HL-60/S4 (cell line): ENCODE measurements around the gene HLA-DOA.

Experiments
- in situ Hi-C: fragments of 300-500 bp; cut with MboI; formaldehyde crosslinking; loops from 2 replicates; pipeline ENCODE4 v1.14.3; 2022; ENCODE audit warnings: low sequenced_read_pairs

The HLA-DOA gene

DNA sequence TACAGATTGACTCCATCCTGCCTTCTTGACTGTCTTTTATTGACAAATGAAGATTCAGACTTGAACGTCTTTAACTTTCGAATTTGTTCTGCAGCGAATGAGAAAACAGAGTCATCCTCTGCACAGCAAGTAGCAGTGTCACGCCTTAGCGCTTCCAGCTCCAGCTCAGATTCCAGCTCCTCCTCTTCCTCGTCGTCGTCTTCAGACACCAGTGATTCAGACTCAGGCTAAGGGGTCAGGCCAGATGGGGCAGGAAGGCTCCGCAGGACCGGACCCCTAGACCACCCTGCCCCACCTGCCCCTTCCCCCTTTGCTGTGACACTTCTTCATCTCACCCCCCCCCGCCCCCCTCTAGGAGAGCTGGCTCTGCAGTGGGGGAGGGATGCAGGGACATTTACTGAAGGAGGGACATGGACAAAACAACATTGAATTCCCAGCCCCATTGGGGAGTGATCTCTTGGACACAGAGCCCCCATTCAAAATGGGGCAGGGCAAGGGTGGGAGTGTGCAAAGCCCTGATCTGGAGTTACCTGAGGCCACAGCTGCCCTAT is 28.8 kb downstream of the HLA-DOA start:
- in situ Hi-C loops, result no loop called here

DNA sequence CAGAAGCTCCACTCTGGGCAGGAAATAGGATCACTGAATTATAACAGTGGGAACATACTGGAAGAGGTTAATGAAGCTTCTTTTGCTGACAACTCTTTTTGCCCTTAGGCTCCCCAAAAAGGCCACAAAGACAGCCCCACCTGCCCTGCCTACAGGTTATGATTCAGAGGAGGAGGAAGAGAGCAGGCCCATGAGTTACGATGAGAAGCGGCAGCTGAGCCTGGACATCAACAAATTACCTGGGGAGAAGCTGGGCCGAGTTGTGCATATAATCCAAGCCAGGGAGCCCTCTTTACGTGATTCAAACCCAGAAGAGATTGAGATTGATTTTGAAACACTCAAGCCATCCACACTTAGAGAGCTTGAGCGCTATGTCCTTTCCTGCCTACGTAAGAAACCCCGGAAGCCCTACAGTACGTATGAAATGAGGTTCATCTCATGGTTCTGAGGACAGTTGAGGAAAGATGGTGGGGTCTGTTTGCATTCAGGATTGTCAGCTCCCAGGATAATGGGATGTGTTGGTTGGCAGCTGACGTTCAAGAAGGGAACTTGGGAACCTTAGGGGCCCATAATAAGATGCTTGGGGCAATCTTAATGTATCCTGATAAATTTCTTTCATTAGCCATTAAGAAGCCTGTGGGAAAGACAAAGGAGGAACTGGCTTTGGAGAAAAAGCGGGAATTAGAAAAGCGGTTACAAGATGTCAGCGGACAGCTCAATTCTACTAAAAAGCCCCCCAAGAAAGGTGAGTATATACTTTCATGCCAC is 29.5 kb downstream of the HLA-DOA start:
- in situ Hi-C loops, result loop anchor here (5.0 kb wide), 1 partner anchor 83 kb away; no protein-coding TSS in a partner anchor

DNA sequence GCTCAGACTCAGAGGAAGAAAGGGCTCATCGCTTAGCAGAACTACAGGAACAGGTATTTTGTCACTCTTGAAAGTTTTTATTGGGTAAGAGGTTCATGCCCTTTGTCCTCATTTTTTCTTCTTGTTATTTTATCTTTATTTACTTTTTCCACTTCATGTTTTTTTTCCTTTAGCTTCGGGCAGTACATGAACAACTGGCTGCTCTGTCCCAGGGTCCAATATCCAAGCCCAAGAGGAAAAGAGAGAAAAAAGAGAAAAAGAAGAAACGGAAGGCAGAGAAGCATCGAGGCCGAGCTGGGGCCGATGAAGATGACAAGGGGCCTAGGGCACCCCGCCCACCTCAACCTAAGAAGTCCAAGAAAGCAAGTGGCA is 31.5 kb downstream of the HLA-DOA start:
- in situ Hi-C loops, result loop anchor here (5.0 kb wide), 1 partner anchor 81 kb away; no protein-coding TSS in a partner anchor

DNA sequence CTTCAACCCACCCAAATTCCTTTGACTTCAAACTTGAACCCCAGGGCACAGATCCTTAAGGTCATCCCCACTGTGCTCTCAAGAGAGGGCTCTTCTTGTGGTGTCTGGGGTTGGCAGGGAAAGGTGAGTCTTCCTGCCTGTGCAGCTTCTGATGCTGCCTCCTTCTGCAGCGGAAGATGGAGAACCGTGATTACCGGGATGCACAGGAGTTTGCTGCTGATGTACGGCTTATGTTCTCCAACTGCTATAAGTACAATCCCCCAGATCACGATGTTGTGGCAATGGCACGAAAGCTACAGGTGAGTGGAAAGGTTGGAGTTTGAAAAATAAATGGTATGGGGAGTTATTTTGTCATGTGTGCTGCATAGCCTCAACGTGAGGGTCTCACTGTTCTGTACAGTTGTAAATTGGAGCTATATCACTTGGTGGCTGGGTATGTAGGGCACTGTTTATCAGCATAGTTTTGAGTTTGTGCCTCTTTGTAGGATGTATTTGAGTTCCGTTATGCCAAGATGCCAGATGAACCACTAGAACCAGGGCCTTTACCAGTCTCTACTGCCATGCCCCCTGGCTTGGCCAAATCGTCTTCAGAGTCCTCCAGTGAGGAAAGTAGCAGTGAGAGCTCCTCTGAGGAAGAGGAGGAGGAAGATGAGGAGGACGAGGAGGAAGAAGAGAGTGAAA is 32.0 kb downstream of the HLA-DOA start:
- in situ Hi-C loops, result loop anchor here (5.0 kb wide), 1 partner anchor 80 kb away; no protein-coding TSS in a partner anchor

DNA sequence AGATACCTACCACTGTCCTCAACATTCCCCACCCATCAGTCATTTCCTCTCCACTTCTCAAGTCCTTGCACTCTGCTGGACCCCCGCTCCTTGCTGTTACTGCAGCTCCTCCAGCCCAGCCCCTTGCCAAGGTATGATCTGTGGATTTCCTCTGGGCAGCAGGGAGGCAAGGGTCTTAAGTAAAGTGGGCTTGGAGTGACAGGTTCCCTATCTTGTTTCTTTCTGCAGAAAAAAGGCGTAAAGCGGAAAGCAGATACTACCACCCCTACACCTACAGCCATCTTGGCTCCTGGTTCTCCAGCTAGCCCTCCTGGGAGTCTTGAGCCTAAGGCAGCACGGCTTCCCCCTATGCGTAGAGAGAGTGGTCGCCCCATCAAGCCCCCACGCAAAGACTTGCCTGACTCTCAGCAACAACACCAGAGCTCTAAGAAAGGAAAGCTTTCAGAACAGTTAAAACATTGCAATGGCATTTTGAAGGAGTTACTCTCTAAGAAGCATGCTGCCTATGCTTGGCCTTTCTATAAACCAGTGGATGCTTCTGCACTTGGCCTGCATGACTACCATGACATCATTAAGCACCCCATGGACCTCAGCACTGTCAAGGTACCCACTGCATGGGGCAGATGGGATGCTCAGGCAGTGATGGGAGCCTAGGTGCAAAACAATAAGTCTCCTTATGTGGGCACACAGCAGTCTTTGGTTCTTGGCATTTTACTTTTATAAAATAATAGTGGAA is 32.9 kb downstream of the HLA-DOA start:
- in situ Hi-C loops, result loop anchor here (5.0 kb wide), 1 partner anchor 79 kb away; no protein-coding TSS in a partner anchor

DNA sequence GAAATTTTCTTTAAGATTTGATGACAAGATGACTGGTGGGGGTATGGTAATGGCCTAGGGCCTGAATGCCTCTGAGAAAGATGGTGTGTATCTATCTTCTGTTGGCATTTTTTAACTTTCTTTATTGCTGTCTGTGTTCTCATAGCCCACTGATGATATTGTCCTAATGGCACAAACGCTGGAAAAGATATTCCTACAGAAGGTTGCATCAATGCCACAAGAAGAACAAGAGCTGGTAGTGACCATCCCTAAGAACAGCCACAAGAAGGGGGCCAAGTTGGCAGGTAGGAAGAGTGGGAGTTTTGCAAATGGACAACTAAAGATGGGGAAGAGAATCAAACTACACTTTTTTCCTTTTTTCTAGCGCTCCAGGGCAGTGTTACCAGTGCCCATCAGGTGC is 33.5 kb downstream of the HLA-DOA start:
- in situ Hi-C loops, result loop anchor here (5.0 kb wide), 1 partner anchor 79 kb away; no protein-coding TSS in a partner anchor

DNA sequence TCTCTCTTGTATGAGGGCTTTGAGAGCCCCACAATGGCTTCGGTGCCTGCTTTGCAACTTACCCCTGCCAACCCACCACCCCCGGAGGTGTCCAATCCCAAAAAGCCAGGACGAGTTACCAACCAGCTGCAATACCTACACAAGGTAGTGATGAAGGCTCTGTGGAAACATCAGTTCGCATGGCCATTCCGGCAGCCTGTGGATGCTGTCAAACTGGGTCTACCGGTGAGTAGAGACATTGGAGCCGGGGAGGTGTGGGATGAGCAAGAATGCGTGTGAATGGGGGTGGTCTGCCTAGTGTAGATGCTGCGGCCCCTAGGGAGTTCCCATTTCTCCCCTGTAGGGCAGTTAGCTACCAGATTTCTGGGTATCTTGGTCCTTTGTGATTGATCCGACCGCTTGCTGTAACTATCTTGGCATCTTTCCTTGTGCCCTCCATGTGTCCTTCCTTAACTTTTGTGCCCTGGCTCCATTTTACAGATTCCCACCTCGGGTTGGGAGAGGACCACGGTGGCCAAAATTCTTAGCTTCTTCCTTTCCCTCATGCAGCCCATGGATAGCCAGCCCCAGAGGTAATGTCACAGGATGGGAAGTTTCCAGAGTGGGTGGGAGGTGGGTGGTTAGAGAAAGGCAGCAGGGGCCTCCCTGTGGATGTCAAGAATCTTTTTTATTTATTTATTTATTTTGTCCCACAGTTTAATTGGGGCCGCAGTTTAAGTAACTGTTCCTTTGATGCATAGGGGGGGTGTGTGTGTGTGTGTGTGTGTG is 34.7 kb downstream of the HLA-DOA start:
- in situ Hi-C loops, result loop anchor here (5.0 kb wide), 1 partner anchor 77 kb away; no protein-coding TSS in a partner anchor

DNA sequence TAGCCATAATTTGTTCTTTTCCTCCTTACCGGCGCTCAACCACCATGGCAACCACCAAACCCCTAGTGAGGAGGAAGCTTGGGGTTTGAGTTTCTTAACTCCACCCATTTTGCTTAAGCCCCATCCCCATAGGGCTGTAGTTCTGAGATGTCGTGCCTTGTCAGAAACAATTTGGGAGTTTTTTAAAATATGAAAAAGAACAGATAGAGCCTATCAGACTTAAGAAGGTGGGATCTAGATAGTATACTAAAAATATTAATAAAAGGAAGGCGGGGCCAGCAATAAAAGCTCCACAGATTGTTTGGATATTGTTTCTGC is 35.4 kb downstream of the HLA-DOA start:
- in situ Hi-C loops, result no loop called here

DNA sequence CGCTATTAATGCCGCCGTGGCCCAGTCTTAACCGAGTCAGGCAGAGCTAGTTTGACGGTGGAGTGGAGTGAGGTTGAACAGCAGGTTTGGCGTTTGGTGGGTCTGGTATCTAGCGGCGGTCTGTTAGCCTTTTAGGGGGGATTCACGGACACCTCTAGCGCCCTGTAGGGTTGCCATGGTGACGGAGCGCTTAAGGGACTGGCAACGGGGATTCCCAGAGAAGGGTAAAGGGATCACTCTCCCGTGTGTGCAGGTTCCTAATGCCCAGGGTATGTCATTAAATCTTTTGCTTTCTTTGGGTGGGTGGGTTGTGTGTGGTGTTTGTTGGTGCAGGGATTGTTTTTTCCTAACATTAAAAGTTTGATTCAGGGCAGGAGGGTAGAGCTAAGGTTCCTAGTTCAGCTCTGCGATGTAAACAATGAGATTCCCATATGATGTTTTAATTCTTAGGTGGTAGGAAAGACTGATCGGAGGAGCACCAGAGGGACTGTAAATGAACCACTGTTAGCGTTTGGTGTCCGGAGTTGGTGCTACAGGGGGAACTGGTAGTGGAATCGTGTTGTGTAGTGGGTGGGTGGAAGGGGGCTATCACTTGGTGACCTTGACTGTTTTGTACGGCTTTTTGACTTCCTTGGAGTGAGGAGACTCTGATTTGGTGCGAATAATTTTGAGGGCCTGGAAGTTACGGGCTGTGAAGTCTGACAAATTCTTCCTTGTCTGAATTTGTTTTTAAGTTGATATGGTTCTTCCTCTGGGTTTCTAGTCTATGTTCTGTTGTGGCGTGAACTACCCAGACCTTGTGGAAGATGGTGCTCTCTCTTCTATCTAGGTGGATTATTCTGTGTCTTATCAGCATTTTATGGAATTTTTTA is 36.0 kb downstream of the HLA-DOA start:
- in situ Hi-C loops, result no loop called here

DNA sequence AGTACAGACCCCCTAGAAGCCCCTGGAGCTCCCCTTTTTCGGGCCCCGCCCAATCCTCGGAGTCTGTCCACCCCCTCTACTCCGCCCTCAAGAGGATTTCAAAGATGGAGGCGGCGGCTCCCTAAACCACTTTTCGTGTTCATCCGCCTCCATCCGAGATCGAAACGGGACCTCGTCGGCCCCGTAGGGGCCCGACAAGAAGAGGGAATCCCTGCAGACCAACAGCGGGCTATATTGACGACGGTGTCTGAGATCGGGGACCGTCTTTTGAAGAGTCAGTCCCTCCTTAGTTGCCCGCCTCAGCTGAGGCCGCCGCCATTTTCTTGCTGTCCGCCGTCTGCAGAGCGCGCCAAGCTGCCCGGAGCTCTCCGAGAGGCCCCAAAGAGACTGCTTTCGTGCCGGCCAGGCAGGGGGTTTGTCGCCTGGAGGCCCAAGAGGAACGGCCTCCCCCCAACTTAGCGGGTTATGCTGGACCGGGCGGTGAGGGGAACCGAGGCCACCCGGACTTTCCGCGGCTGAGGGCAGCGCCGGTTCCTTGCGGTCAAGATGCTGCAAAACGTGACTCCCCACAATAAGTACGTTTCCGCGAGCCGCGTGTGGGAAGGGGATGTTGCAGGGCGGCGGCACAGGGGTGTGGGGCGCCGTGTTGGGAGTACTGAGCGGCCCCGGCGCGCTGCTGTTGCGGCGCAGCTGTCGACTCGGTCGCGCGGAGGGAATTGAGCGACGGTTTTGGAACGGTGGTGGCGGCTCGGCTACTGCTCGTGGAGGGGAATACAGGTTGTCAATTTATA is 36.8 kb downstream of the HLA-DOA start:
- in situ Hi-C loops, result no loop called here

DNA sequence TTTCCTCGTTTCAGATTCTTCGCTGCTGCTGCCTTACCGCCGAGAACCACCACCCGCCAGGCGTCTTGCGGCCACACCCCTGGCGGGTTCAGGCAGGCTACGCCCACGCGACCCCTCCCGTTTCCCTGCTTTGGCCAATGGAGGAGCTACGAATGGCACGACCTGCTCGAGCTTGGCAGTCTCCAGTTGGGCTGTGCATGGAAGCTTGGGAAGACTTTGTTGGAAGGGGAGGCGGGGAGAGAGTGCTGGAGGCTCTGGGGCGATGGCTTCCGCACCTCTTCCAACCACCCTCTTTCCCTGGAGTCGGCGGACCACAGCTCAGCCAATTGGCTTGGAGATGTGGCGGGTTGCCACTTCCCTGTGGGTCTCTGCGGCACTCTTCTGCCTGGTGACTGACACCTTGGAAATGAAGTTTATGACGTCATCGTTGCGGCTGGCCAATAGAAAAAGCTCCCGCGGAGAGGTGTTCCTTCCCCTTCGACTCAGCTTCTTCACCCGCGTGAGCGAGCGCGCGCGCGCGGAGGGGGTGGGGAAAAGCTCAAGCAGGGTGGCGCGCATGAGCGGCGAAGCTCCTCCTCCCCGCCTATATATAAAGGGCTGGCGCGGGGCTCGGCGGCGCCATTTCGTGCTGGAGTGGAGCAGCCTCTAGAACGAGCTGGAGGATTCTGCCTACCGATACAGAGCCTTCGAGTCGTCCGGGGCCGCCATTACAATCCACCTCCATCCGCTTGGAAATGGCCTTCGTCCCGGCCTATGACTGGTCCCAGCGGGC is 37.6 kb downstream of the HLA-DOA start:
- in situ Hi-C loops, result no loop called here

DNA sequence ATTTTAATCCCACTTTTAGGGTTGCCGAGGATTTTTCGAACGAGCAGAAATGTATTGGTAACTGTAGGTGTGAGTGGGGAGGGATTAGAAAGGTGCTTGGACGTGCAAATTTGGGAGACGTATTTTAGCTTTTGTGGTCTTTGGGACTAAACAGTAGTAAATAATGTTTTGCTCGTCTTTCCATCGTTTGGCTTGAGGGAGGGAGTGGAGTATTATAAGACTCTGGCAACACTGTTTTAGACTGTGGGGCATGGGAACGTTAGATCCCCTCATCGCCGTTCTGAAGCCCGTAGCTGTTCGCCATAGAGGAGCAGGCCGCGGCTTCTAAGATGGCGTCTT is 38.2 kb downstream of the HLA-DOA start:
- in situ Hi-C loops, result no loop called here

DNA sequence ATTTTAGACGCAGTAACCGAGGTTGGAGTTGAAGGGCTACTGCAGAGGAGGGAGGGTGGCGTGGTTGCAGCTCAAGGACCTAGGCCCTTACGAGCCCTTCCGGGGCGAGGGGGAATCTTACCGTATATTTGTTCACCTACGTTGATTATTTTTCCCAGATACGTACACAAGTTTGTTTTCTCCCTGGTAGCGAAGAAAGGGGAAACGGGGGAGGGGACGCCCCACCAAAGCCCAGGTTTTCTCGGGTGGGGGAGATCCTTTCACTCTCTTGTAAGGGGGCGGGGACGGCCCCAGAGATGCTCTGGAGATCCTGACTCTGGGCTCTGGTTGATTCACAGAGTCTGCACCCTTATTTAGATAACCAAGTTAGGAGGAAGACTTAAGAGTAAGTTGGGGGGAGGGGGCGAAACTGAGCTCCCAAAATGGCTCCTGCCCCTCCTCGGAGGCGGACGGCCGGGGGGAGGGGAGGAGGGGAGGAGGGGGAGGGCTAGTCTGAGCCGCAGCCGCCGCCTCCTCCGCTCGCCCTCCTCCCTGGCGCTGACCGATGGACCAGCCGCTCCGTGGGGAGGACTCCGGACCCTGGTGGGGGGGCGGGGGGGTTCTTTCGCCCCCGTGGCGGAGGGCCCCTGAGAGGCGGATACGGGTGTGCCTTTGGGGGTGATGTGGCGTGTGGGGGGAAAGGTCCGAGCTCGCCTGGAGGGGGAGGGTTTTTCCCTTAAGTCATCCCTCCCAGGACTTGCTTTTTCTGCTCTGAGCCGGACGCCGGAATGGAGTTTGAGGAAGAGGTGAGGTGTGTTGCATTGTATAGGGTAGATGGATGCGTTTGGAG is 38.8 kb downstream of the HLA-DOA start:
- in situ Hi-C loops, result no loop called here

DNA sequence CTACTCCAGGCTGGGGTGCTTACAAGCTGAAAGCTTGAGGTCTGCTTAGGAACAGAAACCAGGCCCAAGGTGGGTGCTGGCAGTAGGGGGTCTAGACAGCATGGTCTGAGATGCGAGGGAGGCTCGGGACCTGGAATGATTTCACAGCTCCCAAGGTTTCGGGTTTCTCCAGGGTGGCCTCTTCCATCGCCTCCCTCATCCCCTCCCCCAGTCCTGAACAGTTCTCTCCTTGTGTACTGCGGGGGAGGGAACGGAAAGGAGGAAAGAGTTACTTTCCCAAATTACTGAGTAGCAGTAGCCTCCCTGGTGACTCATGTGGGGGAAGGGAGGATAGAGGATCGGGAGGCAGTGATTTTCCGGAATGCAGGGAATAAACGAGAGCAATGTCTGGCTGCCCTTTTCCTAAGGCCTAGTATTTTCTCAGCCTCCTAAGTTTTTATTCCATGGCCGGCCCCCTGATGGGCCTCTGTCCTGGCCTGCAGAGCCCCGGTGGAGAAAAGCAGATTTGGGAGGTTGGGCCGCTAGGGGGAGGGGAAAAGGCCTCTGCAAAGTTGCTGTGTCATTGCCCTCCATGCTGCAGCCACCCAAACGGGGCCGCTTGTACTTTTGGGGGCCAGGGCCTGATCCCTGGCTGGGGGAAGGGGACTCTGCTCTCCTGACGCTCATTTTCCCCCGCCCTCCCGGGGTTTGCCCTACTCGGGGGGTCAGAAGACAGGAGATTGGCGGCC is 39.5 kb downstream of the HLA-DOA start:
- in situ Hi-C loops, result no loop called here

DNA sequence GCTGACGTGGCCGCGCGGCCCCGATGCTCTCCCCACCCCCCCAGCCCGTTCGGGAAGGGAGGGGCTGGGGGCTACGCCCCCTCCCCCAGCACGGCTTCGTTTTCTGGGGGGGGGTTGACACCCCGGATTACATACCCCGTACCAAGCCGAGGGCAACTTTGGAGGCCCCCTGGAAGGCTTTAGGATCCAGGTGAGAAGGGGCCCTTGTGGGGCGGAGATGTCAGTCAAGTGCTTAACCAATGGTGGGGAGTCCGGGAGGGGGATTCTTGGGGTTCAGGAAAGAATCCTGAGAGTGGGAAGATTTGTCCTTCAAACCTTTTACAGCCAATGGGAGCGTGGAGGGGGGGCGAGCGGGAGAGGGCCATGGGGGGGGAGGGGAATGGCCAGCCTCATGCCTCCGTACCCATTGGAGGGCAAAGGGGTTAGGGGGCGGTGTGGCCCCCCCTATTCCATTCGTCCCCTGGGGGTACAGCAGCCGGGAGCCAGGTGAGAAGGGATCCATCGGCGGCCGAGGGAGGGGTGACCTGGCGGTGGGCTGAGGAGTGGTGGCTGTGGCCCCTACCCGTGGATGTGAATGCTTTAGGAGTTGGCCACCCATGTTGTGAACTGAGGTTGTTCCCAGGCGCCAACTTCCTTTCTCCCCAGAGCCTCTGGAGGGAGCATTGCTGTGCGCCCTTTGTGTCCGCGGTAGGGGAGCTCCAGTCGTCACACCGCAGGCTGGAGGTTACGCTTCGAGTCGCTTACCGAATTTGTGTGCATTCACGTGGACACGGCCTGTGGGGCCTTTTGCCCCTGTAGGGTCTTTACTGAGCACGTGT is 40.3 kb downstream of the HLA-DOA start:
- in situ Hi-C loops, result no loop called here
